ENCODE results near the gene ZMYND8.

DNA sequence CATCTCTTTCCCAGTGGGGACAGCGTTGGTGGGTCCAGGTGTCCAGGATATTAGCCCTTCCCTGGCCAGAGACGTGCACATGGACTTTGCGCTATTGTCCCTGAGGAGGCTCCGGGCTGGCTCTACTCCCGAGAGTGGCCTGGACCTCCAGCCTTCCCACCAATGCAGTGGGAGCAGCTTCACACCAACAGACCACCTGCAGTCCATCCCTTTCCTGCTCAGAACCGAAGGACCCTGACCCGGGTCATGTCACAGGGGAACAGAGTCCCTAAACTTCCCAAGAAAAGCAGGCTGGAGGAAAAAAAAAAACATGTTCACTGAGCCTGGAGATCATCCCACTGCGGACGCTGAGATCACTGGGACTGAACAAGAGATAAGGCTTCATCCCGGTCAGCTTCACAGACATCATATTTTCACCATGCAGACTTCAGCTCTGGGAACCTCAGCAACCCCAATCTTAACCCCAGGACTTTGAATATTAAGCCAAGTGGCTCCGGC is 18.3 kb downstream of the ZMYND8 start:
- TF ChIP-seq, protein P1, sequence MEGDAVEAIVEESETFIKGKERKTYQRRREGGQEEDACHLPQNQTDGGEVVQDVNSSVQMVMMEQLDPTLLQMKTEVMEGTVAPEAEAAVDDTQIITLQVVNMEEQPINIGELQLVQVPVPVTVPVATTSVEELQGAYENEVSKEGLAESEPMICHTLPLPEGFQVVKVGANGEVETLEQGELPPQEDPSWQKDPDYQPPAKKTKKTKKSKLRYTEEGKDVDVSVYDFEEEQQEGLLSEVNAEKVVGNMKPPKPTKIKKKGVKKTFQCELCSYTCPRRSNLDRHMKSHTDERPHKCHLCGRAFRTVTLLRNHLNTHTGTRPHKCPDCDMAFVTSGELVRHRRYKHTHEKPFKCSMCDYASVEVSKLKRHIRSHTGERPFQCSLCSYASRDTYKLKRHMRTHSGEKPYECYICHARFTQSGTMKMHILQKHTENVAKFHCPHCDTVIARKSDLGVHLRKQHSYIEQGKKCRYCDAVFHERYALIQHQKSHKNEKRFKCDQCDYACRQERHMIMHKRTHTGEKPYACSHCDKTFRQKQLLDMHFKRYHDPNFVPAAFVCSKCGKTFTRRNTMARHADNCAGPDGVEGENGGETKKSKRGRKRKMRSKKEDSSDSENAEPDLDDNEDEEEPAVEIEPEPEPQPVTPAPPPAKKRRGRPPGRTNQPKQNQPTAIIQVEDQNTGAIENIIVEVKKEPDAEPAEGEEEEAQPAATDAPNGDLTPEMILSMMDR (IDR thresholded peaks at IDR 0.05; ENCODE audit: control extremely low read depth in 1 of 3, insufficient read depth in 1 of 3, low read depth in 1 of 3, low read length in 3 of 3) = no peak
- TF ChIP-seq ATF3 (IDR thresholded peaks at IDR 0.05; ENCODE audit: insufficient read depth, low read depth, low read length) (no peak), USF2 (IDR thresholded peaks at IDR 0.05; ENCODE audit: low read length) (no peak), TAF1 (IDR thresholded peaks at IDR 0.05; ENCODE audit: low read depth, low read length) (no peak), CEBPB (IDR thresholded peaks at IDR 0.05; ENCODE audit: low read depth, low read length) (no peak), CREB1 (IDR thresholded peaks at IDR 0.05) (no peak), EZH2 (IDR thresholded peaks at IDR 0.05; ENCODE audit: low read depth, low read length, severe bottlenecking) (no peak), POLR2A (IDR thresholded peaks at IDR 0.05; ENCODE audit: control extremely low read depth in 1 of 2, low read depth in 2 of 2, low read length in 2 of 2) (no peak), BACH1 (IDR thresholded peaks at IDR 0.05; ENCODE audit: low read length) (no peak), EGR1 (IDR thresholded peaks at IDR 0.05; ENCODE audit: borderline replicate concordance, low read depth, low read length) (no peak), HDAC6 (IDR thresholded peaks at IDR 0.05; ENCODE audit: low read depth, low read length) (no peak), SIN3A (conservative IDR thresholded peaks at IDR 0.05 in 1 of 2, IDR thresholded peaks at IDR 0.05 in 1 of 2; ENCODE audit: low read depth in 1 of 2, low read length in 2 of 2) (no peak), RNF2 (IDR thresholded peaks at IDR 0.05; ENCODE audit: borderline replicate concordance, low read depth, low read length, missing control alignments, poor library complexity, severe bottlenecking) (no peak)

All from H1 (cell line).